Measurements from ENCODE around the gene BRME1. TPM values are rescaled to one million over a fixed set of nuclear protein-coding genes. Genes with fewer than 3 reads are reported as not detected.
A peak's percentile ranks its signal among the peaks of the same experiment; 100 is the strongest.

Gene BRME1
- total RNA-seq, 1 experiment from 2014 or later, result 6.7 TPM

- H4K5ac ChIP-seq (ENCODE audit: insufficient read length, low read depth, low read length), result no peak overlapping the region
- Mint-ChIP-seq H3K4me3 (peak overlapping the region in 1 of 2 experiments; percentile 19; a peak in 1 of 5 replicates), H3K4me1 (peaks cover 20 to 27% of the 10 kb centered on the region in 2 experiments), H3K36me3 (ENCODE audit: insufficient read depth in 1 of 3, low read depth in 3 of 3) (no peaks in the 10 kb centered on the region), H3K27me3 (ENCODE audit: low read depth) (peaks cover 8% of the 10 kb centered on the region), H3K9me3 (no peaks in the 10 kb centered on the region; a peak in 1 of 5 replicates), H3K27ac (no peak overlapping the region; a peak in 2 of 7 replicates)
- no peak overlapping the region for H2BK5ac ChIP-seq (ENCODE audit: insufficient read length, low read length)
- H2BK15ac ChIP-seq (ENCODE audit: low read depth, low read length), result no peak overlapping the region
- no peak overlapping the region for H2BK120ac ChIP-seq (ENCODE audit: low read depth, low read length, poor library complexity, severe bottlenecking)
- peak overlapping the region; percentile 11 for H3K18ac ChIP-seq (ENCODE audit: insufficient read length, low read depth, low read length)
- H2AFZ ChIP-seq (ENCODE audit: low read length), result no peak overlapping the region
- H3K9ac ChIP-seq (ENCODE audit: extremely low read depth, insufficient read length, low read length), result no peak overlapping the region
- no peak overlapping the region for H3K27ac ChIP-seq (ENCODE audit: insufficient read length, low read depth, low read length)
- H3K27me3 ChIP-seq (ENCODE audit: insufficient read depth, low read length), result no peaks in the 10 kb centered on the region
- no peak overlapping the region for H2BK12ac ChIP-seq (ENCODE audit: insufficient read length, low read depth, low read length)
- H3K23ac ChIP-seq (ENCODE audit: insufficient read length, low read depth, low read length), result no peak overlapping the region
- no peak overlapping the region for H3K4ac ChIP-seq (ENCODE audit: low read depth, low read length)
- no peaks in the 10 kb centered on the region for H3K79me1 ChIP-seq (ENCODE audit: insufficient read depth, low read depth, low read length, poor library complexity, severe bottlenecking)
- DNase-seq, result no peak
- no peak overlapping the region for H4K8ac ChIP-seq (replicated peaks; ENCODE audit: insufficient read length, low read depth, low read length)
- H3K23me2 ChIP-seq (ENCODE audit: insufficient read length, low read depth, low read length, poor library complexity, severe bottlenecking), result peaks cover 3% of the 10 kb centered on the region
- H4K20me1 ChIP-seq (ENCODE audit: control insufficient read depth, insufficient read depth, insufficient read length), result no peaks in the 10 kb centered on the region
- H3K9me3 ChIP-seq (ENCODE audit: control insufficient read depth, low read depth, low read length), result no peaks in the 10 kb centered on the region
- H3K14ac ChIP-seq (ENCODE audit: insufficient read depth, low read length), result no peak overlapping the region
- no peak overlapping the region for H2BK20ac ChIP-seq (ENCODE audit: low read depth, low read length, poor library complexity, severe bottlenecking)
- no peak overlapping the region for H2AK5ac ChIP-seq (ENCODE audit: insufficient read length, low read length)
- no peak overlapping the region for H4K91ac ChIP-seq (ENCODE audit: insufficient read length, low read depth, low read length)
- WGBS (ENCODE audit: extremely low coverage, insufficient read length, low lambda C conversion rate), result no CpG with 5 or more reads among the region's 10 CpGs
- TF ChIP-seq CTCF (conservative IDR thresholded peaks at IDR 0.05), result peak; percentile 53; the same call in 2 of the 3 replicates
- H3K4me1 ChIP-seq (ENCODE audit: insufficient read depth, low read length), result peaks cover 3% of the 10 kb centered on the region; the same call in 1 of the 2 replicates
- no peak overlapping the region for H3T11ph ChIP-seq (ENCODE audit: low read length)
- no peaks in the 10 kb centered on the region for H3K79me2 ChIP-seq (ENCODE audit: insufficient read depth, low read length)
- H3K56ac ChIP-seq (ENCODE audit: insufficient read length, low read depth, low read length), result no peak overlapping the region
- no peak overlapping the region for H3K4me2 ChIP-seq (ENCODE audit: insufficient read depth, insufficient read length, low read length)
Measured at GRCh38 chr19:13883516-13884064, 22.3 kb downstream of the BRME1 start.
